NT2/D1 (cell line): ENCODE measurements around the gene NRTN.

Experiments
- YY1 ChIP-seq: IDR thresholded peaks from 2 replicates; pipeline ENCODE4 v1.6.1; 2011; ENCODE audit not compliant: insufficient read length, insufficient read depth
- ZNF274 ChIP-seq: IDR thresholded peaks from 2 replicates; pipeline ENCODE4 v1.6.1; 2011; ENCODE audit warnings: mild to moderate bottlenecking, low read depth, low read length

GRCh38 chr19:5808120-5808816 is 3.4 kb downstream of the NRTN start:
- TF ChIP-seq YY1 (no peak), ZNF274 (no peak)
